Fibroblast of lung (primary cell): Measurements from ENCODE around the gene AFAP1. TPM values are rescaled to one million over a fixed set of nuclear protein-coding genes. Genes with fewer than 3 reads are reported as not detected.

ENCODE experiments used
- DNase-seq, 2 donors: peaks; one replicate each; pipeline versions ENCODE4 v3.0.0 to v3.0.0-alpha.2; 2010; ENCODE audit warnings: low read depth in 2 of 2
- H2AFZ ChIP-seq: 2 replicates; pipeline ENCODE4 v1.5.1; 2012; ENCODE audit warnings: low read length, control low read depth, inconsistent platforms
- H3K27ac ChIP-seq: 2 replicates; pipeline ENCODE4 v1.5.1; 2011; ENCODE audit warnings: low read length, control low read depth; ENCODE audit not compliant: insufficient read depth
- H3K27me3 ChIP-seq: 2 replicates; pipeline ENCODE4 v1.5.1; 2011; ENCODE audit warnings: mild to moderate bottlenecking, low read length; ENCODE audit not compliant: control insufficient read depth, insufficient read depth
- H3K36me3 ChIP-seq: 2 replicates; pipeline ENCODE4 v1.5.1; 2011; ENCODE audit warnings: low read length; ENCODE audit not compliant: control insufficient read depth, insufficient read depth
- H3K4me1 ChIP-seq: 2 replicates; pipeline ENCODE4 v1.5.1; 2011; ENCODE audit warnings: low read length; ENCODE audit not compliant: control insufficient read depth, insufficient read depth; ENCODE audit errors: extremely low read depth
- H3K4me2 ChIP-seq: 2 replicates; pipeline ENCODE4 v1.5.1; 2011; ENCODE audit warnings: low read length, control low read depth; ENCODE audit not compliant: insufficient read depth; ENCODE audit errors: extremely low read depth
- H3K4me3 ChIP-seq, 4 experiments: fragments of 200-600 bp in 1 of 4; sonication (generic) in 1 of 4; replicated peaks in 1 of 4; 2 replicates each; pipeline ENCODE4 v1.5.1; 2011 to 2016; ENCODE audit warnings: low read length in 4 of 4, low read depth in 3 of 4, mild to moderate bottlenecking in 3 of 4, control low read depth in 2 of 4, inconsistent platforms in 1 of 4, mixed read lengths in 1 of 4; ENCODE audit not compliant: insufficient read depth in 1 of 4; ENCODE audit errors: control extremely low read depth in 1 of 4
- H3K79me2 ChIP-seq: 2 replicates; pipeline ENCODE4 v1.5.1; 2012; ENCODE audit warnings: mild to moderate bottlenecking, low read length, inconsistent platforms; ENCODE audit not compliant: control insufficient read depth, insufficient read depth
- H3K9ac ChIP-seq: 2 replicates; pipeline ENCODE4 v1.5.1; 2011; ENCODE audit warnings: mild to moderate bottlenecking, low read length, control low read depth; ENCODE audit not compliant: insufficient read depth
- H3K9me3 ChIP-seq: 2 replicates; pipeline ENCODE4 v1.5.1; 2012; ENCODE audit warnings: low read depth, low read length; ENCODE audit not compliant: control insufficient read depth, insufficient read depth
- H4K20me1 ChIP-seq: 2 replicates; pipeline ENCODE4 v1.5.1; 2011; ENCODE audit warnings: low read length; ENCODE audit not compliant: control insufficient read depth, insufficient read depth; ENCODE audit errors: extremely low read depth
- CTCF ChIP-seq, 2 donors: IDR thresholded peaks in 1 of 2; conservative IDR thresholded peaks in 1 of 2; 1 replicate in 1 of 2; 2 replicates in 1 of 2; pipeline ENCODE4 v1.5.1; 2011 to 2012; ENCODE audit warnings: low read length in 2 of 2, control low read depth in 1 of 2, inconsistent platforms in 1 of 2, low read depth in 1 of 2, mild to moderate bottlenecking in 1 of 2
- EZH2 ChIP-seq: IDR thresholded peaks from 2 replicates; pipeline ENCODE4 v1.5.1; 2012; ENCODE audit warnings: low read length, control low read depth, mild to moderate bottlenecking; ENCODE audit errors: missing control alignments
- polyA plus RNA-seq, 2 donors: library from polyadenylated mRNA; depleted of rRNA in 1 of 2; stranded (reverse) in 1 of 2; unstranded in 1 of 2; fragments of >200 nt; gene quantifications; 2 replicates each; pipeline ENCODE4 v1.2.1, GENCODE V29; 2011 to 2012; ENCODE audit warnings: missing spikeins in 1 of 2
- total RNA-seq: library from RNA; depleted of rRNA; stranded (reverse); fragments of >200 nt; gene quantifications from 2 replicates; pipeline ENCODE4 v1.2.1, GENCODE V29; 2014

AFAP1 gene
- total and polyA plus RNA-seq, 2 donors (not counting 1 experiment from before 2014, with no cell fraction given) = 21.8 to 30.1 TPM

GRCh38 chr4:7841894-7842293, 97.8 kb downstream of the AFAP1 start:
- Histone ChIP-seq H3K4me3 (no peak overlapping the region), H2AFZ (no peak overlapping the region), H4K20me1 (no peaks in the 10 kb centered on the region), H3K27ac (peak overlapping the region; percentile 97), H3K36me3 (peaks cover 2% of the 10 kb centered on the region), H3K9ac (no peak overlapping the region), H3K9me3 (no peaks in the 10 kb centered on the region), H3K27me3 (no peaks in the 10 kb centered on the region), H3K4me1 (peaks cover 21% of the 10 kb centered on the region), H3K4me2 (no peak overlapping the region), H3K79me2 (peaks cover 21% of the 10 kb centered on the region)
- no peak for TF ChIP-seq CTCF (conservative IDR thresholded peaks at IDR 0.05 in 1 of 2, IDR thresholded peaks at IDR 0.05 in 1 of 2; ENCODE audit: low read depth in 1 of 2, low read length in 2 of 2)
- TF ChIP-seq EZH2 = no peak
- no peak for DNase-seq

- peak overlapping the region; percentile 63 for H3K27ac ChIP-seq
- H3K27me3 ChIP-seq = no peaks in the 10 kb centered on the region
- no peak overlapping the region for H2AFZ ChIP-seq
- no peaks in the 10 kb centered on the region for H3K9me3 ChIP-seq
- peak overlapping the region; percentile 20 for H3K4me2 ChIP-seq
- TF ChIP-seq CTCF (conservative IDR thresholded peaks at IDR 0.05 in 1 of 2, IDR thresholded peaks at IDR 0.05 in 1 of 2; ENCODE audit: low read depth in 1 of 2, low read length in 2 of 2) (no peak), EZH2 (no peak)
- H3K79me2 ChIP-seq = peaks cover 25% of the 10 kb centered on the region
- no peaks in the 10 kb centered on the region for H4K20me1 ChIP-seq
- DNase-seq = no peak
- H3K4me1 ChIP-seq = peaks cover 21% of the 10 kb centered on the region
- H3K36me3 ChIP-seq = peaks cover 5% of the 10 kb centered on the region
- no peak overlapping the region for H3K4me3 ChIP-seq
- H3K9ac ChIP-seq = no peak overlapping the region
These were observed 98.6 kb downstream of the AFAP1 start for GRCh38 chr4:7841071-7841470.

GRCh38 chr4:7839856-7840255, 99.8 kb downstream of the AFAP1 start:
- DNase-seq = no peak
- Histone ChIP-seq H3K4me3 (no peak overlapping the region), H3K27ac (no peak overlapping the region), H3K4me2 (no peak overlapping the region), H4K20me1 (no peaks in the 10 kb centered on the region), H3K4me1 (peaks cover 21% of the 10 kb centered on the region), H3K36me3 (peaks cover 5% of the 10 kb centered on the region), H3K79me2 (peaks cover 20% of the 10 kb centered on the region), H3K9me3 (no peaks in the 10 kb centered on the region), H3K27me3 (no peaks in the 10 kb centered on the region), H2AFZ (no peak overlapping the region), H3K9ac (no peak overlapping the region)
- no peak for TF ChIP-seq EZH2
- no peak for TF ChIP-seq CTCF (conservative IDR thresholded peaks at IDR 0.05 in 1 of 2, IDR thresholded peaks at IDR 0.05 in 1 of 2; ENCODE audit: low read depth in 1 of 2, low read length in 2 of 2)
